Measurements from ENCODE around the gene SYCP2L.
"Not testable (repeated sequence)": the region's sequence is repeated elsewhere in the genome, so short reads cannot be mapped to it uniquely, and the experiment has no call there.

SYCP2L gene

DNA sequence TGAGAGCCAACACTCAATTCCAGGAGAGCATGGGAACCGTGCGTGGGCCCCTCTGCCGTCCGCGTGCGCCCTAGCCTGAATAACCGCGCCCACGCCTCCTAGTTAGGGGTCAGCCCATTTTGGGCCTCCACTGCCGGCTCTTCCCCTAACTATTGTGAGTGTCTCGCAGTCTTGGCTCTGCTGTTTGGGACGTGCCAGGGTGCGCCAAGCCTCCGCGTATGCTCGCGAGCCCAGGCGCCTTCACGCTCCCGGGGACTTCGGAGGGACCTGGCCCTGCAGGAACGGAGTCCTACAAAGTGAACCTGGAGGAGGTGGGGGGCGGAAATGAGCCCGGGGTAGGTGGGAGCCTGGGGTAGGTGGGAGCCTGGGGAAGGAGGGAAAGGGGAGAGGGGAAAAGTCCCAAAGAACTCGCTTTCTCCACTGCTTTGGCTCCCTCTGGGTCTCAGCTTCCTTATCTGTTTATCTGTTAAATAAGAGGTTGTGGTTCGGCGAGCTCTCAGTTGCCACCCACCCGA is 4.1 kb upstream of the SYCP2L start:
- Mint-ChIP-seq H3K4me1 (peaks cover 4% of the 10 kb centered on the region), H3K4me3 (peak overlapping the region; percentile 69 to 77 (median 72)), H3K27ac (no peak overlapping the region), H3K9me3 (peaks cover 3% of the 10 kb centered on the region), H3K36me3 (ENCODE audit: low read depth) (no peaks in the 10 kb centered on the region), H3K27me3 (ENCODE audit: low read depth) (peaks cover 95% of the 10 kb centered on the region)
- TF ChIP-seq, protein P1, sequence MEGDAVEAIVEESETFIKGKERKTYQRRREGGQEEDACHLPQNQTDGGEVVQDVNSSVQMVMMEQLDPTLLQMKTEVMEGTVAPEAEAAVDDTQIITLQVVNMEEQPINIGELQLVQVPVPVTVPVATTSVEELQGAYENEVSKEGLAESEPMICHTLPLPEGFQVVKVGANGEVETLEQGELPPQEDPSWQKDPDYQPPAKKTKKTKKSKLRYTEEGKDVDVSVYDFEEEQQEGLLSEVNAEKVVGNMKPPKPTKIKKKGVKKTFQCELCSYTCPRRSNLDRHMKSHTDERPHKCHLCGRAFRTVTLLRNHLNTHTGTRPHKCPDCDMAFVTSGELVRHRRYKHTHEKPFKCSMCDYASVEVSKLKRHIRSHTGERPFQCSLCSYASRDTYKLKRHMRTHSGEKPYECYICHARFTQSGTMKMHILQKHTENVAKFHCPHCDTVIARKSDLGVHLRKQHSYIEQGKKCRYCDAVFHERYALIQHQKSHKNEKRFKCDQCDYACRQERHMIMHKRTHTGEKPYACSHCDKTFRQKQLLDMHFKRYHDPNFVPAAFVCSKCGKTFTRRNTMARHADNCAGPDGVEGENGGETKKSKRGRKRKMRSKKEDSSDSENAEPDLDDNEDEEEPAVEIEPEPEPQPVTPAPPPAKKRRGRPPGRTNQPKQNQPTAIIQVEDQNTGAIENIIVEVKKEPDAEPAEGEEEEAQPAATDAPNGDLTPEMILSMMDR (IDR thresholded peaks at IDR 0.05; ENCODE audit: unreplicated experiment in 3 of 3), result no peak

- H3K4me3 Mint-ChIP-seq, result peak overlapping the region; percentile 12 to 34 (median 32)
- TF ChIP-seq, protein P1 (IDR thresholded peaks at IDR 0.05; ENCODE audit: unreplicated experiment in 3 of 3), result no peak
- peaks cover 3% of the 10 kb centered on the region for H3K9me3 Mint-ChIP-seq
- no peak overlapping the region for H3K27ac Mint-ChIP-seq
- H3K27me3 Mint-ChIP-seq (ENCODE audit: low read depth), result peaks cover 90% of the 10 kb centered on the region
- peaks cover 4% of the 10 kb centered on the region for H3K4me1 Mint-ChIP-seq
- H3K36me3 Mint-ChIP-seq (ENCODE audit: low read depth), result peaks cover 3% of the 10 kb centered on the region
These were observed 3.3 kb upstream of the SYCP2L start for GRCh38 chr6:10883312-10884244.

GRCh38 chr6:10884245-10884972 is 2.4 kb upstream of the SYCP2L start:
- no peak overlapping the region for H3K27ac Mint-ChIP-seq
- H3K36me3 Mint-ChIP-seq (ENCODE audit: low read depth), result peaks cover 7% of the 10 kb centered on the region
- H3K4me3 Mint-ChIP-seq, result peak overlapping the region in 2 of 3 experiments; percentile 34 to 48
- TF ChIP-seq, protein P1 (IDR thresholded peaks at IDR 0.05; ENCODE audit: unreplicated experiment in 3 of 3), result no peak
- peaks cover 4% of the 10 kb centered on the region for H3K4me1 Mint-ChIP-seq
- H3K9me3 Mint-ChIP-seq, result peaks cover 3% of the 10 kb centered on the region
- H3K27me3 Mint-ChIP-seq (ENCODE audit: low read depth), result peaks cover 84% of the 10 kb centered on the region

DNA sequence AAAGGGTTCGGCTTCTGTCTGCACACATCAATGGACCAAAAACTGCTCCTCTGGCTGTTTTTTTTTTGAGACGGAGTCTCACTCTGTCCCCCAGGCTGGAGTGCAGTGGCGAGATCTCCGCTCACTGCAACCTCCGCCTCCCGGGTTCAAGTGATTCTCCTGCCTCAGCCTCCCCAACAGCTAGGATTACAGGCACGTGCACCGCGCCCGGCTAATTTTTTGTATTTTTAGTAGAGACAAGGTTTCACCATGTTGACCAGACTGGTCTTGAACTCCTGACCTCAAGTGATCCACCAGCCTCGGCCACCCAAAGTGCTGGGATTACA is 524 bp upstream of the SYCP2L start:
- H3K36me3 Mint-ChIP-seq (ENCODE audit: low read depth), result peaks cover 18% of the 10 kb centered on the region
- peaks cover 64% of the 10 kb centered on the region for H3K27me3 Mint-ChIP-seq (ENCODE audit: low read depth)
- H3K4me3 Mint-ChIP-seq, result peak overlapping the region; percentile 92 to 99 (median 99)
- H3K9me3 Mint-ChIP-seq, H3K4me1 Mint-ChIP-seq: not testable (repeated sequence)
- peak overlapping the region; percentile 85 to 90 (median 88) for H3K27ac Mint-ChIP-seq

GRCh38 chr6:10890151-10890550 is 3.3 kb downstream of the SYCP2L start:
- TF ChIP-seq, protein P1 (IDR thresholded peaks at IDR 0.05; ENCODE audit: unreplicated experiment in 3 of 3), result no peak
- Mint-ChIP-seq H3K4me1 (peaks cover 4% of the 10 kb centered on the region), H3K27me3 (ENCODE audit: low read depth) (peaks cover 26% of the 10 kb centered on the region), H3K27ac (no peak overlapping the region), H3K4me3 (peak overlapping the region in 1 of 3 experiments; percentile 37), H3K36me3 (ENCODE audit: low read depth) (peaks cover 31% of the 10 kb centered on the region), H3K9me3 (peaks cover 2% of the 10 kb centered on the region)

- TF ChIP-seq, protein P1 (IDR thresholded peaks at IDR 0.05; ENCODE audit: unreplicated experiment in 3 of 3), result no peak
- no peaks in the 10 kb centered on the region for H3K4me1 Mint-ChIP-seq
- H3K4me3 Mint-ChIP-seq, result no peak overlapping the region
- H3K36me3 Mint-ChIP-seq (ENCODE audit: low read depth), result peaks cover 39% of the 10 kb centered on the region
- peaks cover 2% of the 10 kb centered on the region for H3K9me3 Mint-ChIP-seq
- H3K27ac Mint-ChIP-seq, result no peak overlapping the region
- peaks cover 10% of the 10 kb centered on the region for H3K27me3 Mint-ChIP-seq (ENCODE audit: low read depth)
These were observed 5.1 kb downstream of the SYCP2L start for GRCh38 chr6:10891960-10892359.
